ENCODE data around the gene COL5A1.
"Not testable (repeated sequence)": the region's sequence is repeated elsewhere in the genome, so short reads cannot be mapped to it uniquely, and the experiment has no call there.

COL5A1 gene

DNA sequence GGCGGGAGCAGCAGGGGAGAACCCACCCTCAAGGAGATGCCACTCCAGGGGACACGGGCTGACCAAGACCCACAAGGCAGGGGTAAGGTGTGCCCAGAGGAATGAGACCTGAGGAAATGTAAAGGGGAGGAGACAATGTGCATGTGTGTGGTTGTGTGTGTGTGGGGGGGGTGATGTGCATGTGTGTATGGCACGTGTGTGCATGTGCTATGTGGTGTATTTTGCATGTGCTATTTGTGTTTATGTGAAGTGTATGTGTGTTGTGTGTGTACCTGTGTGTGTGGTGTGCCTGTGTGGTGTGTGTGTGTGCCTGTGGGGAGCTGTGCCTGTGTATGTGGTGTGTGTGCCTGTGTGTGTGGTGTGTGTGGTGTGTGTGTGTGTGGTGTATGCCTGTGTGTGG is 205.5 kb downstream of the COL5A1 start:
- Histone ChIP-seq H3K27ac (no peak overlapping the region), H3K4me3 (no peak overlapping the region)

DNA sequence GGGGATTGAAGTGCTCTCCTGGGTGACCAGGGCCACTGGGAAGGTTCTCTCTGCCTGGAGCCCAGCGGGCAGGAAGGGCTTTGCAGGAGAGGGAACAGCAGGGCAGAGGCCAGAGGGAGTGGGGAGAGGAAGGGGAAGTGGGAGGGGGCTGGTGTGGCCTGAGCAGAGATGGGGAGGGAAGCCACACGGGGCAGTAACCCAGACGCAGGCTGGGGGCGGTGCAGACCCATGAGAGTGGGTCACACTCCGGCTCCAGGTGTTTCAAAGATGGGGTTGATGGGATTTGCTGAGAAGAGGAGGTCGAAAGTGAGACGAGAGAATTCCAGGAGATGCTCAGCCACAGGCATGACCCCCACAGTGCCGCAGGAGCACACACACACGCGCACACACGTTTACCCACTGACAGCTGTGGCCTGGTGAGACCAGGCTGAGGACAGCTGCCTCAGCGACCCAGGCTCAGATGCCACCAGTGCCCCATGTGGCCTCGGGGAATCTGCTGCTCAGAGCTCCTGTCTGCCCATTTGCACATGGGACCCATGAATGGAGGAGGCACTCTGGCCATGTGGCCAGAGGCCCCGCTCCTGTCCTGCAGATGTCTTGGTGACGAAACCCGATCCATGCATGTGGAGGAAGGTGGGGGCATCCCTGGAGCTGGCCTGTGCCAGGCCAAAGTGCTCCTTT is 206.3 kb downstream of the COL5A1 start:
- H3K27ac ChIP-seq = no peak overlapping the region
- H3K4me3 ChIP-seq = no peak overlapping the region

DNA sequence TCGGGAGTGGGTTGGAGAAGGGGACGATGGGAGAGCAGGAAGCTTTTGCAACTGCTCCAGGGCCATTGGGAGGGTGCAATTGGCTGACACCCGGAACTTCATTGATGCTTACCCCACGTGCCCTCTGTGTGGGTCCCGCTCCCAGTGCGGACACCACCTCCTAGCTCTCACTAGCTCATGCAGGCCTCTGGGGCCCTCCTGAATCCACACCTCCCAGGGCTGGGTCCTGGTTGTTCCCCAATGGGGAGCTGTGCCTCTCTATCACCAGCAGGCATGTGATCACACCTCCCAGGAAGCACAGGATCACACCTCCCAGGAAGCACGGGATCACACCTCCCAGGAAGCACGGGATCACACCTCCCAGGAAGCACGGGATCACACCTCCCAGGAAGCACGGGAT is 206.9 kb downstream of the COL5A1 start:
- H3K4me3 ChIP-seq = no peak overlapping the region
- H3K27ac ChIP-seq = no peak overlapping the region

DNA sequence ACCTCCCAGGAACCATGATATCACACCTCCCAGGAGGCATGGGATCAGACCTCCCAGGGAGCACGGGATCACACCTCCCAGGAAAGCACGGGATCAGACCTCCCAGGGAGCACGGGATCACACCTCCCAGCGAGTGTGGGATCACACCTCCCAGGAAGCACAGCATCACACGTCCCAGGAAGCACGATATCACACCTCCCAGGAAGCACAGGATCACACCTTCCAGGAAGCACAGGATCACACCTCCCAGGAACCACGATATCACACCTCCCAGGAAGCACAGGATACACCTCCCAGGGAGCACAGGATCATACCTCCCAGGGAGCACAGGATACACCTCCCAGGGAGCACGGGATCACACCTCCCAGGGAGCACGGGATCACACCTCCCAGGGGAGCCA is 209.0 kb downstream of the COL5A1 start:
- H3K4me3 ChIP-seq = no peak overlapping the region

DNA sequence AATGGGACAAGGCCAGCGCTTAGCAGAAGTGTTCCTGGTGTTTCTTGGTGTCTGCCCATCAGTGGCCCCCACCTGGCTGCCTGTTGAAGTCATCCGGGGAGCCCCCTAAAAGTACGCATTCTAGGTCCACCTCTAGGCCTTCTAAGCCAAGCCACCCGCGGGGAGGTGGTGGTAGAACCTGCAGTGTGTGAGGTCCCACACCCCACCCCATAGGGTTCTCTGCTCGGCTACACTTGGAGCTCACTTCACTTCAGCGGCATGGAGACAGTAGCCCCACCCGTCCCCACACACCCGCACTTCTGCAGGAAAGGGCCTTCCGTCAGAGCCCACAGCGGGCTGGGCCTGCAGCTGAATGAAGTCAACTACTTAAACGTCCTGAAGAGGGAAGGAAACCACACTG is 209.4 kb downstream of the COL5A1 start:
- no peak overlapping the region for H3K4me3 ChIP-seq
- no peak overlapping the region for H3K27ac ChIP-seq

More for the DNA sequence above, 209.0 kb downstream of the COL5A1 start:
- no peak overlapping the region for H3K27ac ChIP-seq

DNA sequence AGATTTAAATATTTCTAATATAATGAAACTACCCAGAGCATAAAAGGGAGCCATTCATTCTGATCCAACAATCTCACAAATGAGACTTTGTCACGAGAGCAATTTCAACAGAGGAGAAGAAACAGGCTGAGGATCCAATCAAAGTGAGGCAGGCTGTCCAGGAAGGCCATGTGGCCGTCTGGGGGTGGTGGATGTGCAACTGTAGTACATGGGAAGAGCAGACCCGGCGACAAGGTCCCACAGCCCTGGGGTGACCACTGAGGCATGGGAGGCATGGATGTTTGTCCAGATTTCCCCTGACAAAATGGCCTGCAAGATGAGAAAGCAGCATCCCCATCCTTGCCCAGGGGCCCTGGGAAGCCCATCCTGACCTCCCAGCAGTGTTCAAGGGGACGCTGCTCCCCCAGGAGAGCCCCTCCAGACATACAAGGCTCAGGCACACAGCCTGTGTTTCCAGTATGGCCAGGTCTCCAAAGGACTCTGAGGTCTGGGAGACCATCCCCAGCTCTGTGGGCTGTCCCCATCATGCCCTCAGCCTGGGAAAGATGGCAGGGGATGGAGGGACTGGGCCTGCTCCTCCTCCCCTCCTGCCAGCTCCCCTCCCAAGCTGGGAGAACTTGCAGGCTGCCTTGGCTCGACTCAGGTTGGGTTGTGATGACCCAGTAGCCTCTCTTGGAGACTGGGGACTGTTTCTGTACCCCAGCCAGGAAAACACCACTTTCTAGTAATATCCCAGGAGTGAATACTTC is 211.5 kb downstream of the COL5A1 start:
- H3K4me3 ChIP-seq = no peak overlapping the region
- no peak overlapping the region for H3K27ac ChIP-seq

DNA sequence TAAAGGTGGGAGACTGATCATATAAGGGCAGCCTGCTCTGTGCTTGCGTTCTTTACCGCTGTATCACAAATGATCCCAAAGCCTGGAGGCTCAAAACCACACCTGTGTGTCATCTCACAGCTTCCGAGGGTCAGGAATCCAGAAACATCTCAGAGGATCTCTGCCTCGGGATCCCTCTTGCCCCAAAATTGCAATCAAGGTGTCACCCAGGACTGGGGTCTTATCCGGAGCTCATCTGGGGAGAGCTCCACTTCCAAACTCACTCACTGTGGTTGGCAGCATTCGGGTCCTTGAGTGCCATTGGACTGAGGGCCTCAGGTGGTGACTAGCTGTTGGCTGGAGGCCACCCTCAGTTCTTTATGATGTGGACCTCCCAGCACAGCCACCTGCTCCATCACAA is 212.3 kb downstream of the COL5A1 start:
- H3K27ac ChIP-seq = no peak overlapping the region
- H3K4me3 ChIP-seq = no peak overlapping the region

DNA sequence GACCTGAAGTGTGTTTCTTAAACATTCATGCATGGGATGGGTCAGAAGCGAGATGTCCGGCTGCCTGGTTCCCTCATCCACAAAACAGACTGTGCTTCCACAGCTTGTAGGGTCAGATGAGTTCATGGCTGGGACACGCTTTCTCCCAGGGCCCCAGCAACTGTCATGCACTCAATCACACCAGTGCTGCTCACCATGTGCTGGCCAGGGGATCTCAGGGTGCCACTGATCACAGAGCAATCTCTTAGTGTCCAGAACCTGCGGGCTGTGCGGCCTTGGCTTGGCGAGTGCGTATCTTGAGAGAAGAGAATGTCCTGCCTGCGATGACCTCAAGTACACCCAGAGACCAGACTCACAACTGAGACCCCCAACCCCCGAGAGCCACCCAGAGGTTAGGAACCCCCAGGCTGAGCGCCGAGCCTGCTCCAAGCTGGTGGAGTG is 213.0 kb downstream of the COL5A1 start:
- H3K4me3 ChIP-seq = no peak overlapping the region
- H3K27ac ChIP-seq = no peak overlapping the region

DNA sequence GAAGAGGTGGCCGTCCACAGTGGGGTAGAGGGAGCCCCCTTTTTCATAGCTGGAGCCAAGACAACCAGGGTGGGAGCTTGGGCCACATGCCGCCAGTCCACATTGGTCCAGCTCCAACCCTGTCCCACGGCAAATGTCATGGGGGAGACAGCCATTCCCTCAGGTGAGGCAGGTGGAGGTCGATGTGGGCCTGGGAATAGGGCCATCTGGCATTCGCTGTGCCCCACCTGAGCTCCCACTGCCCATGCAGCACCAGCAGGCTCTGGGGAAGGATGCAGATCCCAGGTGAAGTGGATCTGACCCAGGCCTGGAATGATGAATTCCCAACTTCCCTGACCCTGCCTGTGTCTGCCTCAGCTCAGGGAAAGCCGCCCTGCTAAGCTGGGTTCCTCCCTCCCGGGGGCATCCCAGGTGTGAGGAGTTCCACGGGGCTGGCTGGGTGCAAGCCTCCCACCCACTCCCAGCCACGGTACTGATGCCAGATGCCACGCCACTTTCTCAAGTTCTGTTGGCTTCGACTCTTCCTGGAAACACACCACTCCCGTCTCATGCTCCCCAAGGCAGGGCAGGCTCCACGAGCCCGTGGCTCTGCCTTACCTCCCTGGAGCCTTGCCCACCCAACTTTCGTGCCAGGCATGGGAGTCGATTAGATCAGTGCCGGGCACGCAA is 213.8 kb downstream of the COL5A1 start:
- H3K27ac ChIP-seq = no peak overlapping the region
- no peak overlapping the region for H3K4me3 ChIP-seq

DNA sequence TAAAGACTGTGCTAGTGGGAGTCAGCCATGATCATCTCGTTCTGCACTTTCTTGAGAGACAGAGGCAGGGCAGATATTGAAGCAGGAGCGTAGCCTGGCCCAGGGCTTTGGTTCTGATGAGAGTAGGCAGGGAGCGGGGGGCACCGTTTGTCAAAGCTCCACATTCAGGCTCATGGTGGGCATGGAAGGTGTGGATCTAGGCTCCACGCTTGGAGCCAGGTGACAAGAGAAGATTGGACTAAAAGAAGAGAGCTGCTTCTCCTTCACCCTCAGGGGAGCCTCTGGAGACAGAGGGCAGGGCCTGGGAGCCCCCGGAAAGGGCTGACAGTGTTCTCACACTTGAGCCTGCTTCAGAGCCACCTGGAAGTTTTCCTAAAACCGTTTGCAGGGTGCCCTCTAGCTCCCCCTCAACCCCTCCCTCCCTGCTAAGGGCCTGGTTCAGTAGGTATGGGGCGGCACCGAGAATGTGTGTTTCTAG is 214.3 kb downstream of the COL5A1 start:
- H3K4me3 ChIP-seq = no peak overlapping the region
- H3K27ac ChIP-seq = no peak overlapping the region

DNA sequence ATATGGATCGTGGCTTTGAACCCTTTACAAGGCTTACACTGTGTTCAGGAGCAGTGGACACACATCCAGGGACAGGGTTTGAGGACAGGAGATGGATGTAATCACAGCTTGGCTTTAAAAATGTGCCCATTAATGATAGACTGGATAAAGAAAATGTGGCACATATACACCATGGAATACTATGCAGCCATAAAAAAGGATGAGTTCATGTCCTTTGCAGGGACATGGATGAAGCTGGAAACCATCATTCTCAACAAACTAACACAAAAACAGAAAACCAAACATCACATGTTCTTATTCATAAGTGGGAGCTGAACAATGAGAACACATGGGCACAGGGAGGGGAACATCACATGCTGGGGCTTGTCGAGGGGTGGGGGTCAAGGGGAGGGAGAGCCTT is 215.8 kb downstream of the COL5A1 start:
- not testable (repeated sequence) for H3K4me3 ChIP-seq, H3K27ac ChIP-seq

DNA sequence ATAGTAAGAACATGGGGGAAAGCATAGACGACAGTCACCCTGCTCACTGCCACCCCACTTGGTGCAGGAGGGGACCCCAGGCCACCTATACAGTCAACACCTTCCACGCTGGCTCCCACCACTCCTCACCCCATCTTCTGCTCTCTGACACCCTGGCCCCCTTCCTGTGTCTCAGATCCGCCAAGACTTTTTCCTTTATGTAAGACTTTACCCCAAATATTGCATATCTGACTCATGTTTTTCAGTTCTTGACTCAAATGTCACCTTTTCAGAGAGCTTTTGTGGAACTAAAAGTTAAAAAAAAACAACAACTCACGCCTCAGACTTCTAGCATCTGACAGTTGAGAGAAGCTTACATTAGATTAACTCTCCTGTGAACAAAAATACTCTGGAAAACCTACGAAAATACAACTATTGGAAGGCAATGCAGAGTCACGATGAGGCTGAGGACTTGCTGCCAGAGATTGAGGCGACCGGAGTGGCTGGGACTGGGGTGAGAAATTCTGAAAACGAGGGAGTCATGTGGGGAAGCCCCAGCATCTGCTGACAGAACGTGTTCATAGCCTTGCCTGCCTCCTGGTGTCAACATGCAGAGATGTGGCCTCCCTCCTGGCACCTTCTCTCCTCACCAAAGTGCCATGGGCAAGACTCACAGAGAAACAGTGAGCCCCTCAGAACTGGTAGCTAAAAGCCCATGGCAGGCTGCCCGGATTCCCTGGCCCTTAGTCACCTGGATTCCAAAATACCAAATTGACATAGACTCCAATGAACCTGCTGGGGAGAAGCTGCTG is 216.6 kb downstream of the COL5A1 start:
- H3K4me3 ChIP-seq = no peak overlapping the region
- H3K27ac ChIP-seq = no peak overlapping the region

DNA sequence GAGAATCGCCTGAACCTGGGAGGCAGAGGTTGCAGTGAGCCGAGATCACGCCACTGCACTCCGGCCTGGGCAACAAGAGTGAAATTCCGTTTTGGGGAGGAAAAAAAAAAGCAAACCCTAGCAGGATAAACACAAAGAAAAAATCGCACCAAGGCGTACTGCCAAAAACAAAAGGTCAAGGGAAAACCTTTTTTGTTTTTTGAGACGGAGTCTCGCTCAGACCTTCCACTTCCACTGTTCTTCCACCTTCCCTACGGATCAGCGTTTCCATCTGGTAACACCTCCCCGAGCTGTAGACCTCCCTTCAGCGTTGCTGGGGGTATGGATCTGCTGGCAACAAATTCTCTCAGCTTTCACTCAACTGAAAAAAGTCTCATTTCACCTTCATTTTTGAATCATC is 218.9 kb downstream of the COL5A1 start:
- H3K27ac ChIP-seq = no peak overlapping the region

DNA sequence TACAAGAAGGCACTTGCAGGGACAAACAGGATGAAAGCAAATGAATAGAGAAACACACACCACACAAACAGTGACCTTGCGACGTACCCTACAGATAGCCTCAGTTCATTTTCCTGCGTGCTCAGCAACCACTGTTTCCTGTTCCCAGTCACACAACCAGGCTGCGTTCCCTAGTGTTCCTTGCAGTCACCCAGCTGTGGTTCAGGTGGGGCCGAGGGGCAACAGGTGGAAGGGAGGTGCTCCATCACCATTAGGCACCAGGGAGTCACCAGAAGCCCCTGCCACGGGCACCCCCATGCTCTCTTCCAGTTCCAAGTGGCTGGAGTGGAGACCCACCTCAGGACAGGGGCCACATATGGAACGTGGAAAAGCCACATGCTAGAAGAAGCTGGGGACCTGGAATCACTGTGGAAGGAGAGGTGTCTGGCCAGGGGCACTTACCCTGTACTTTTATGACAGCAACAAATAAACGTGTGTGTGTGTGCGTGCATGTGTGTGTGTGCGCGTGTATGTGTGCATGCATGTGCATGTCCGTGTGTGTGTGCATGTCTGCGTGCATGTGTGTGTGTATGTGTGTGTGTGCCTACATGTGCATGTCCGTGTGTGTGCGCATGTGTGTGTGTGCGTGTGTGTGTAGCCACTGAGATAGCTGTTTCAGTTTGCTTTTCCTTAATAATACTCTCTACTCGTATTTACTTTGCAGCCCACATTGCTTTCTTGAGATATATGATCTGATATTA is 220.2 kb downstream of the COL5A1 start:
- H3K4me3 ChIP-seq = no peak overlapping the region
- H3K27ac ChIP-seq = no peak overlapping the region

More for the DNA sequence above, 218.9 kb downstream of the COL5A1 start:
- H3K4me3 ChIP-seq = no peak overlapping the region

DNA sequence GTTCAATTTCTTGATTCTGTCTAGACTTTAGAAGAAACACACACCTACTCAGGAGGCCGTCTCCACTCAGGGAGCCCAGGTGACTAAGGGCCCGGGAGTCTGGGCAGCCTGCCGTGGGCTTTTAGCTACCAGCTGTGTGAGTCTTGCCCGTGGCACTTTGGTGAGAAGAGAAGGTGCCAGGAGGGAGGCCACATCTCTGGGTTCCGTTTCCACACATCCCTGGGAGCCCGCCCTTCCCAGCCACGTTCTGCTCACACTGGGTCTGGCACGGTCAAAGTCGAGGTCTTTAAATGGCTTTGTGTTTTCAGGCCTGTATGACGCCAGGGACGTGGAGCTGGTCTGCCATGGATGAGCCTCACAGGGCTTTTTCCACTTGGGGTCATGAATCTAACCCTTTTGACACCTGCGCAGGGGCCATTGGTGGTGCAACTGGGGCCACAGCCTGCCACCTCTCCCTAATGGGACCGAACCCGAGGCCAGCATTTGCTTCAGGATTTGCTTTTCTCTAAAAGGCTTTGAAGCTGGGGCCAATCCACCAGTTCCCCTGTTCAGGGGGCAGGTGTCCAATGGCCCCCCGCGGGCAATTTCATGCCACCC is 221.8 kb downstream of the COL5A1 start:
- H3K27ac ChIP-seq = no peak overlapping the region

DNA sequence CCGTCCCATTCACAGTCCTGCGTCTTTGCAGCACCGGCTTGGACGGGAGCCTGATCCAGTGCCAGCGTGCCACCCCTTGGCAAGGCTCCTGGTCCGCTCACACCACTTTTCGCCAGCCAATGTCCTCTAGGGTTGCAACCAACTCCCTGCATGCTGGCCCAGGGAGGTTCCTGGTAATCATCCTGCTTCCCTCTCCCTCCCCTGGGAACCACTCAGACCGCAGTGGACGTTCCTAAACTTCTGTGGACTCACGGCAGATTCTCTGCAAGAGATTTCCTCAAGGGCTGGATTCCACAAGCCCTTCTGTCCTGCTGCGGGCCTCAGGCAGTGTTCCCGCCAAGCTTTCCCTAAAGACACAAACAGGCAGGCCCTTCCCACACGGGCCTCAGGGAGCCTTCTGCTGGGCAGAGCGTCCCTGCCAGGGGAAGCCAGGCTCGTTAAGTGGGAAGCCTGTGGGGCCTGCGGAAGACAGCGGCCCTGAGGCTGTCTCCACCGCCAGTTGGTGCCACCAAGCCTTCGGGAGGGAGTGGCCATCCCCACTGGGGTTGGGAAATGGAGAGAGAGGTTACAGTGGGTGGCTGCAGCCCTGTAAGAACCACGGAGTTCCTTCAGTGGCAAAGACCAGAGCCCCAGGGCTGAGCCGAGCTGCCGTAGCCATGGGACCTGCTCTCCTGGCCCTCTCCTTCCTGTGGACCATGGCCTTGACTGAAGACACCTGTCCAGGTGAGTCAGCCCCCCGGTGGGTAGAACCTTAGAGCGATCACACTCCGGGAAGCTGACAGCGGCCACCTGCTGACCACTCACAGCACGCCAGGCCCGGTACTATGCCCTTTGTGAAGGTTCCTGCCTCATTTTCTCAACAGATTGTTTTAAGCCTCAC is 222.6 kb downstream of the COL5A1 start:
- H3K27ac ChIP-seq = no peak overlapping the region
- no peak overlapping the region for H3K4me3 ChIP-seq

More for the DNA sequence above, 221.8 kb downstream of the COL5A1 start:
- H3K4me3 ChIP-seq = no peak overlapping the region

DNA sequence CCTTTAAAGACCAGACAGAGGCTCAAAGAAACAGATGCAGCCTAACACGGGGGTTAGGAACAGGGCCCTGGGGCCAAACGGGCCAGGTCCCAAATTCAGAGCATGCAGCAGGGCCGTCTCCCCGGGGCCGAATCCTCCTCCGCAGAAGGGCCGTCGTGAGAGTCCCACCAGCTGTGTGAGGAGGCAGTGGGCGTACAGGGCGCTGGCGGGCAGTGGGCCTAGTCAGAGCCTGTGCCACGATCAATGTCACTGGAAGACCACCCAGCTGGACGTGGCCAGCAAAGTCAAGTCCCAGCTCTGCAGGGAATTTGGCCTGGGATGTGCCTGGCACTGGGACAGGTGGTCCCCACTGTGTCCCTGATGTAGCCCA is 223.2 kb downstream of the COL5A1 start:
- Histone ChIP-seq H3K27ac (no peak overlapping the region), H3K4me3 (no peak overlapping the region)
